Cardiac fibroblast (primary cell): ENCODE measurements around the gene DHCR7.

Experiments used
- DNase-seq, 2 donors: peaks; one replicate each; pipeline versions ENCODE4 v3.0.0 to v3.0.0-alpha.2; 2010; ENCODE audit warnings: low read depth in 2 of 2
- H3K4me3 ChIP-seq, 2 donors: replicated peaks in 1 of 2; 1 replicate in 1 of 2; 2 replicates in 1 of 2; pipeline ENCODE4 v1.5.1; 2011; ENCODE audit warnings: low read depth in 2 of 2, low read length in 2 of 2, mild to moderate bottlenecking in 2 of 2, moderate library complexity in 1 of 2
- TF ChIP-seq, protein P1 (sequence below): IDR thresholded peaks from one replicate; pipeline ENCODE4 v1.5.1; 2011; ENCODE audit warnings: low read depth, mild to moderate bottlenecking, low read length, inconsistent platforms

The DHCR7 gene

DNA sequence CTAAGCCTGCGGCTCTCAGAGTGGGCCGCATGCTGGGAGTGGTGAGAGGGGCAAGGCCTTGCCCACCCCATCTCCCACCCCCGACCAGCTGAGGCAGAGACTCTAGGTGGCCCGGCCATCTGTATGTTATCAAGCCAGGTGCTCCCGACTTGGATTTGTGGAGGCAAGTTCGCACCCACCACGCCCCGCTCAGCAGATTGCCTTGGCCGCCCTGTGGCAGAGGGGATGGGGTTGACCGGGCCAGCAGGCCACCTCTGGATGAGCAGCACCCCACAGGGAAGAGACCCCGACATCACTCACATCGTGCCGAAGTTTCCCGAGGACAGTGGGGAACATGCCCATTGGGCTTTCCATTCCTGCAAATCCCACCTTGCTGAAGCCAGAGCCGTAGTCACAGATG, 40.8 kb downstream of the DHCR7 start:
- no peak for DNase-seq
- TF ChIP-seq, protein P1, sequence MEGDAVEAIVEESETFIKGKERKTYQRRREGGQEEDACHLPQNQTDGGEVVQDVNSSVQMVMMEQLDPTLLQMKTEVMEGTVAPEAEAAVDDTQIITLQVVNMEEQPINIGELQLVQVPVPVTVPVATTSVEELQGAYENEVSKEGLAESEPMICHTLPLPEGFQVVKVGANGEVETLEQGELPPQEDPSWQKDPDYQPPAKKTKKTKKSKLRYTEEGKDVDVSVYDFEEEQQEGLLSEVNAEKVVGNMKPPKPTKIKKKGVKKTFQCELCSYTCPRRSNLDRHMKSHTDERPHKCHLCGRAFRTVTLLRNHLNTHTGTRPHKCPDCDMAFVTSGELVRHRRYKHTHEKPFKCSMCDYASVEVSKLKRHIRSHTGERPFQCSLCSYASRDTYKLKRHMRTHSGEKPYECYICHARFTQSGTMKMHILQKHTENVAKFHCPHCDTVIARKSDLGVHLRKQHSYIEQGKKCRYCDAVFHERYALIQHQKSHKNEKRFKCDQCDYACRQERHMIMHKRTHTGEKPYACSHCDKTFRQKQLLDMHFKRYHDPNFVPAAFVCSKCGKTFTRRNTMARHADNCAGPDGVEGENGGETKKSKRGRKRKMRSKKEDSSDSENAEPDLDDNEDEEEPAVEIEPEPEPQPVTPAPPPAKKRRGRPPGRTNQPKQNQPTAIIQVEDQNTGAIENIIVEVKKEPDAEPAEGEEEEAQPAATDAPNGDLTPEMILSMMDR: no peak
- H3K4me3 ChIP-seq: no peak overlapping the region

DNA sequence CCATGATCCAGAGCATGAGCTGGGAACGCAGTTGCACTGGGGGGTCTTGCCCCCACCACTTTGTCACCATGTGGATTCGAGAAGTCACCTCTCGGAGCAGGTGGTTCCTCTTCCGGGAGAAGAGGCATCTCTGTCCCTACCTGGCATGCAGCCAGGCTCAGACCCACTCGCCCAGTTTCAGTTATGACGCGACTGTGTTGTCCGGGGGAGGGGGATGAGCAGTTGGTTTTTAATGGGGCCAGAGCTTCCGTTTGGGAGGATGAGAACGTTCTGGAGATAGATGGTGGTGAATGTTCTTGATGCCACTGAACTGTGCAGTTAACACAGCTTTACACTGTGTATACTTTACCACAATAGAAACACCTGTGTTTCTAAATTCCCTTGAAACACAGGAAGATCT, 41.5 kb downstream of the DHCR7 start:
- TF ChIP-seq, protein P1: no peak
- H3K4me3 ChIP-seq: no peak overlapping the region
- DNase-seq: no peak

DNA sequence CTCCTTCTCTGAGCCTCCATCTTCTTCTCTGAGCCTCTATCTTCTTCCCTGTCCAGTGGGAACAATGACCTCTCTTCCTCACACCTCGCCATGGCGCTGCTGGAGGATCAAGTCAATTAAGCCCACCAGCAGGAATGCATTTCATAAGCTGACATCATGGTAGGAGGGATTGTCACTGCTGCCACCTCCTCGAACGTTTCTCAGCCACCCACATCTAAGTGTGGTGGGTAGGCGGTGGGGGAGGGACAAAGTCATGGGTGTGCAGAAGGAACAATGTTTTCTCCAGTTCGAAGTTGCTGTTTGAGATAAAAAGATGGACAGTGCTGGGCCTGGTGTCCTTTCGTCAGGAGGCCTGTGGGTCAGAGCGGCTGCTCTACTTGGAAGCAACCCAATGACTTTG, 44.0 kb downstream of the DHCR7 start:
- DNase-seq: no peak

DNA sequence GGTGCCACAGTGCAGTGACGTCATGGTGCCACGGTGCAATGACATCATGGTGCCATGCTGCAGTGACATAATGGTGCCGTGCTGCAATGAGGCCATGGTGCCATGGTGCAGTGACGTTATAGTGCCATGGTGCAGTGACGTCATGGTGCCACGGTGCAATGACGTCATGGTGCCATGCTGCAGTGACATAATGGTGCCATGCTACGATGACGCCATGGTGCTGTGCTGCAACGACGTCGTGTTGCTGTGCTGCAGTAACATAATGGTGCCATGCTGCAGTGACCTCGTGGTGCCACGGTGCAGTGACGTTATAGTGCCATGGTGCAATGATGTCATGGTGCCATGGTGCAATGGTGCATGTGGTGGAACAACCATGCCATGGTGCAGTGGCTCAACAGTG, 45.3 kb downstream of the DHCR7 start:
- DNase-seq: no peak
- no peak overlapping the region for H3K4me3 ChIP-seq
- TF ChIP-seq, protein P1: no peak

More for the DNA sequence above, 44.0 kb downstream of the DHCR7 start:
- H3K4me3 ChIP-seq: no peak overlapping the region
- TF ChIP-seq, protein P1: no peak

DNA sequence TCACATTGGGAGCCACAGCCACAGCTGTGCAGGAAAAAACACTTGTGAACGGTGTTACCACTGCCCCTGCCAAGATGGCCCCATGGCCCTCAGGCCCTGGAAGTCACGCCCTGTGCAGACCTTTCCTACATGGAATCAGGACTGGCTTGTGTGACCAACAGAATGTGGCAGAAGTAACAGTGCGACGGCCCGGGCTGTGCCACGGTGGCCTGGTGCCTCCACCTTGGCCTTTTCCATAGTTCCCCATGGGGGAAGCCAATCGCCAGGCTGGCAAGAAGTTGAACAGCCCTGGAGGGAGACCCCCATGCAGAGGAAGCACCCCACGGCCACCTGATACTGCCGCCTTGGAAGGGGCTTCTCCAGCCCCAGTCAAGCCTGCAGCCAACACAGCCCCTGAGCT, 48.0 kb downstream of the DHCR7 start:
- DNase-seq: no peak
- TF ChIP-seq, protein P1: no peak

DNA sequence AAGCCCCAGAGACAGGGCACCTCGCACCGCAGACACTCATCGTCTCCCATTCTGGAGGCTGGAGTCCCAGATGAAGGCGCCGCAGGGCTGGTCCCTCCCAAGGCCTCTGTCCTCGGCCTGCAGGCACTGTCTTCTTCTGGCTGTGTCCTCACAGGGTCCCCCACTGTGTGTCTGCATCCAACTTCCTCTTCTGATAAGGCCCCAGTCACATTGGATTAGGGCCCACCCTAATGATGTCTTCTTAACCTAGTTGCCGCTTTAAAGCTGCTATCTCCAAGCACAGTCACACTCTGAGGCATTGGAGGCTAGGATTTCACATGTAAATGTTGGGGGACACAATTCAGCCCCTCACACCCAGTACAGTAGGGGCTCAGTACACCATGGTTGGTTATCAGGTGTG, 48.9 kb downstream of the DHCR7 start:
- H3K4me3 ChIP-seq: no peak overlapping the region
- TF ChIP-seq, protein P1: no peak
- DNase-seq: no peak

More for the DNA sequence above, 48.0 kb downstream of the DHCR7 start:
- no peak overlapping the region for H3K4me3 ChIP-seq

DNA sequence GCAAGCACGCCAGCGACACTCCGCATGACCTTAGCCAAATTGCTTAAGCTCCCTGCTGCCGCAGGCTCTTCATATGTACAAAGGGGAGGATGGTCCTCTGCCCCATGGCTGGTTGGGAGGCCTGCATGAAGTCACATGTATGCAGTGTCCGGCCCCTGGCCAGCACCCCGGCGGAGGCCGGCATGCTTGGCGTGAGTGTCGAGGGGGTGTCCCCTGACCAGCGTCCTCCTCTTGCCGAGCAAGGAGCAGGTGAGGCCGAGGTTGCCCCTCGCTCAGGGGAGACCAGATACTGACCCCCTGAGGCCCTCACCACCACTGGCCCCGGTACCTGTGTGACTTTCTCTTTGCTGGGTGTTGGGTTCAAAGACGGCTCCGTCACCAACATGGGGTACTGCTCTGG, 50.2 kb downstream of the DHCR7 start:
- H3K4me3 ChIP-seq: no peak overlapping the region
- DNase-seq: no peak
- TF ChIP-seq, protein P1: no peak
